IPS-11a (cell line): ENCODE measurements around the gene PFKFB4.
"Not testable (repeated sequence)": the region's sequence is repeated elsewhere in the genome, so short reads cannot be mapped to it uniquely, and the experiment has no call there.

ENCODE experiments used
- H3K4me3 ChIP-seq: one replicate; pipeline ENCODE4 v1.5.1; 2013; ENCODE audit warnings: low read depth, low read length, control low read depth

PFKFB4 gene

DNA sequence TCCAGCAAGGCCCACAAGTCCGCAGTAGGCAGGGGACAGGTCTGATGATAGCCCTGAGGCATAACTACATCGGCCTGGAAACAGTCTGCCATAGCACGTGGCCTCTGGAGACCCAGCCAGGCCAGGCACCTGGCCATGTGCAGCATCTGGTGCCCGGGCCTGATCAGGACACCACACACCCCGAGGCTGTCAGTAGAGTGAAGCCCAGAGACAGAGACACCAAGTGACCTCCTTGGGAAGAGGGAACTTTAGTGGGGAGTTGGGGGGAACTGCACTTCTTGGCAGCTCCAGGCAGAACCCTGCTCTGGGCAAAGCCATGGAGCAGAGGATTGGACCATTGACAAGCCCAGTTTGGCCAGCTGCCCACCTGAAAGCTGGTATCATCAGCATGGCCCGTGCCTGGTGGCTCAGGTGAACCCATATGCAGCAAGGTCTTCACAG lies 53.9 kb downstream of the PFKFB4 start:
- no peak overlapping the region for H3K4me3 ChIP-seq

DNA sequence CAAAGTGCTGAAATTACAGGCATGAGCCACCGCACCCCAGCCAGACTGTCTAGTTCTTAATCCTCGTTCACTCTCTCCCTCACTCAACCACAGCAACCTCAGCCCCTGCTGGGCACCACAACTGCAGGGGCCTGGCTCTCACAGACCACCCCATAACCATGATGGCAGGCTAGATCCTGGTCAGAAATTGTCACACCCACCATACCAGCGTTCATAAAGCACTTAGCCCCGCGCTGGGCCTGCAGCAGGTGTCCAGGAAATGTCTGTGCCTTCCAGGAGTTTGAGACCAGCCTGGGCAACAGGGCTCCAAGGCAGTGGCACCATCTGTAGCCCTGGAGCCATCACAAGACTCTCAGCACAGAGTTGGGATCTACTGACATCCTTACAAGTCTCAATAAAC lies 54.5 kb downstream of the PFKFB4 start:
- H3K4me3 ChIP-seq: no peak overlapping the region

DNA sequence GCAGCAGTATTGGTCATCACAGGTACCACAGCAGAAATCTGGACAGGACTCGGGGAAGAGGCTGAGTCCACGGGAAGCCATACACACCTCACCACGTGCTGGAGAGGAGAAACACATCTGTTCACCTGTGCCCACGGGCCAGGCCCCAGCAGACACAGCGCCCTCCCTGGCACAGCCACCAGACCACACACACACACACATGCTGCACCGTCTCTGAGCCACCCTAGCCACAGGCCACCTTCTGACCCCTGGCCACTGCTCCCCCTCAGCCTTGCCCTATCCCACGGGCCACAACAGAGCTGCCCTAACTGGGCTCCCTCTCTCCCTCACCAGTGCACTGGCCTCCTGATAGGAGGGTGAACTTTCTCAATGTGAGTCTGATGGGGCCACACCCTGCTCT lies 55.4 kb downstream of the PFKFB4 start:
- H3K4me3 ChIP-seq: no peak overlapping the region

DNA sequence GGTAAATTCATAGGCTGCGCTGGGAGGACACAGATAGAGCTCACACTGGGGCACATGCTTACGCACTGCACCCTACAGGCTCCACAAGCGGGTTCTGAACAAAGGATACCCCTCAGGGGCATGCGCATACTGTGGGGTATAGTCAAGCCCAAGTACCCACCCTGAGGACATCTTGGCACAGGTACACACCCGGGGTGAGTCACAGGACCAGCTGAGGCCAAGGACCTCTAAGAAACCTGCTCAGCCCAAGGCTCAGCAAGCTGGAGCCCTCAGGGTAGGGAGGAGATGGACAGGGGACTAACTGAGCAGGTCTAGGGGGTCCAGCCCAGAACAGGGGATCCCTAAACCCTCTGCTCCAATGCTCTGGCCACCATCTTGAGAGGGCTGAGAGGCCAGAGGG lies 55.9 kb downstream of the PFKFB4 start:
- no peak overlapping the region for H3K4me3 ChIP-seq

DNA sequence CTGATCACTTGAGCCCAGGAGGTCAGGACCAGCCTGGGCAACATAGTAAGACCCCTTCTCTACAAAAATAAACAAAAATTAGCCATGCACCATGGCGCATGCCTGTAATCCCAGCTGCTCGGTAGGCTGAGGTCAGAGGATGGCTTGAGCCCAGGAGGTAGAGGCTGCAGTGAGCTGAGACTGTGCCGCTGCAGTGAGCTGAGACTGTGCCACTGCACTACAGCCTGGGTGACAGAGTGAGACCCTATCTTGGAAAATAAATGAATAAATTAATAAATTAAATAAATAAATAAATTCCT lies 63.5 kb downstream of the PFKFB4 start:
- no peak overlapping the region for H3K4me3 ChIP-seq

DNA sequence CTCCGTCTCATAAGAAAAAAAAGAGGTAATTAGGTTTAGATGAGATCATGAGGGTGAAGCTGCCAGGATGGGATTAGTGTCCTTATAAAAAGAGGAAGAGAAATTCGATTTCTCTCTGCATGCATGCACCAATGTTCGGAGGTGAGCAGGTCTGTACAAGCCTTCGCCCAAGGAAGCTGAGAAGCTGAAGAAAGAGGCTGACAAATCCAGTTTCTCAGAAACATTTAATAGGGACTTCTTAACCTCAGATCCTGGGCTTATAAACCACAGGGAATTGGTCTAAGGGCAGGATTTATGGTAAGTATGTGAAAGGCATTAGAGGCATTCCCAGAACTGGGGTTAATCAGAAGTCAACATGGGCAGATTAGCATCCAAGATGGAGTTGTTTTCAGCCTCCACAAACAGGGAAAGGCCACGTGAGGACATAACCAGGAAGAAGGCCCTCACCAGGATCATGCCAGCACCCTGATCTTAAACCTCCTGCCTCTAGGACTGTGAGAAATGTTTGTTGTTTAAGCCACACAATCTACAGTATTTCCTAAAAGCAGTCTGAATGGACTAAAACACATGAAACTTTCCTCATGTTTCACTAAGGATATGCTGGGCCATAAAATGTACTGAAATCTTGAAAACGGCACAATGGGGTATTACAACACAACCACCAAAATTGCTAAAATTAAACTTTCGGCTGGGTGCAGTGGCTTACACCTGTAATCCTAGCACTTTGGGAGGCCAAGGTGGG lies 64.0 kb downstream of the PFKFB4 start:
- H3K4me3 ChIP-seq: no peak overlapping the region

DNA sequence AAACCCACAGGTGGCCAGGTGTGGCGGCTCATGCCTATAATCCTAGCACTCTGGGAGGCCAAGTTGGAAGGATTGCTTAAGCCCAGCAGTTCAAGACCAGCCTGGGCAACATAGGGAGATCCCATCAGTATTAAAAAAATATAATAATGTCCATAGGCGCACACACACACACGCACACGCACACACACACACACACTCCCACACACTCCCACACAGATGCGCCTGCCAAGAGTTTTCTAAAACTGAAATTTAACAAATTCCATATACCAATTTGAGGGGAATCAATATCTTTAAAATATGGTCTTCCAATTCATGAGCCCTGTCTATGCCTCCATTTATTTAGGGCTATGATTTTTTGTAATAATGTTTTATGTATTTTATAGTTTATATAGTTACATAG lies 69.7 kb downstream of the PFKFB4 start:
- no peak overlapping the region for H3K4me3 ChIP-seq

DNA sequence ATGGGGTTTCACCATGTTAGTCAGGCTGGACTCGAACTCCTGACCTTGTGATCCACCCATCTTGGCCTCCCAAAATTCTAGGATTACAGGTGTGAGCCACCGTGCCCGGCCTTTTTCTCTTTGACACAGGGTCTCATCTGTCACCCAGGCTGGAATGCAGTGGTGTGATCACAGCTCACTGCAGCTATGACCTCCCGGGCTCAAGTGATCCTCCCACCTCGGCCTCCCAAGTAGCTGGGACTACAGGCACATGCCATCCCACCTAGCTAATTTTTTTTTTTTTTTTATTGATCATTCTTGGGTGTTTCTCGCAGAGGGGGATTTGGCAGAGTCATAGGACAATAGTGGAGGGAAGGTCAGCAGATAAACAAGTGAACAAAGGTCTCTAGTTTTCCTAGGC lies 73.8 kb downstream of the PFKFB4 start:
- not testable (repeated sequence) for H3K4me3 ChIP-seq

DNA sequence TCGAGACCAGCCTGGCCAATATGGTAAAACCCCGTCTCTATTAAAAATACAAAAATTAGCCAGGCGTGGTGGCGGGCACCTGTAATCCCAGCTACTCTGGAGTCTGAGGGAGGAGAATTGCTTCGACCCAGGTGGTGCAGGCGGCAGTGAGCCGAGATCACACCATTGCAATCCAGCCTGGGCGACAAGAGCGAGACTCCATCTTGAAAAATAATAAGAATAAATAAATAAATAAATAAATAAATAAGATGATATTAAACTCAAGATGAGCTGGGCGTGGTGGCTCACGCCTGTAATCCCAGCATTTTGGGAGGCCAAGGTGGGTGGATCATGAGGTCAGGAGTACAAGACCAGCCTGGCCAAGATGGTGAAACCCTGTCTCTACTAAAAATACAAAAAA lies 75.7 kb downstream of the PFKFB4 start:
- H3K4me3 ChIP-seq: not testable (repeated sequence)

DNA sequence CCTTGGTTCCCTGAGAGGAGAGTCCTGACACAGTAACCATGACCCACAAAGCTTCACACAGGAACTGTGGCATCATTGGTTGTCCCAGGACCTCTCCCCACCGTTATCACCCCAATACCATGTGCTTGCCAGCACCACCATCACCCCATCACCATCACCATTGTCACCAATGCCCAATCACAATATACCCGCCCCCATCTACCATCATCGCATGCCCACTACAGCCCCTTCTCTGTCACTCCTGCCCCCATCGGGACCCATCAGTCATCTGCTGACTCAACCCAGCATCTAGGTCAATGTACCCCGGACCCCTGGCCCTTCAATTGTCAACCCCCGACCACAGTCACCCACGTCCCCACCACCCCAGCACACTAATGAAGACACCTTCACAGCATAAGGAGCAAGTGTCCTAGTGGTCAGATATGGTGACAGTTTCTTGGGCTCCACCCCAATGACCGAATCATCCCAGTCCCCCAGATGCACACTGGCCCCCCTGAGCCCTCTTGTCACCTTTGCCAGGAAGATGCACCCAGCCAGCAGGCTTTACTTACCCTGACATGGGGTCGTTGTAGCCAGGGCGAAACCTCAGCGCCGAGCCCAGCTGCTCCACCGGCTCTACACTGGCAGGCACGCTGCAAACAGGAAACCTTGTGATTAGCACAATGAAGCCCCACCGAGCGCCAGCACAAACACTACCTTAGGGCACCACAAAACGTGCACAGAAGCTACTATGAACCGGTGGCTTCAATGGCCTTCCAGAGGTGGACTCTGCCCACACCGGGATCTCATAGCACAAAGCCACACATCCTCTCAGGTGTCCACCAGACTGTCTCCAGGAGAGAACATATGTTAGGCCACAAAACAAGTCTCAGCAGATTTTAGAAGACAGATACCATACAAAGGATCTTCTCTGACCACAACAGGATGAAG lies 77.7 kb downstream of the PFKFB4 start:
- no peak overlapping the region for H3K4me3 ChIP-seq

DNA sequence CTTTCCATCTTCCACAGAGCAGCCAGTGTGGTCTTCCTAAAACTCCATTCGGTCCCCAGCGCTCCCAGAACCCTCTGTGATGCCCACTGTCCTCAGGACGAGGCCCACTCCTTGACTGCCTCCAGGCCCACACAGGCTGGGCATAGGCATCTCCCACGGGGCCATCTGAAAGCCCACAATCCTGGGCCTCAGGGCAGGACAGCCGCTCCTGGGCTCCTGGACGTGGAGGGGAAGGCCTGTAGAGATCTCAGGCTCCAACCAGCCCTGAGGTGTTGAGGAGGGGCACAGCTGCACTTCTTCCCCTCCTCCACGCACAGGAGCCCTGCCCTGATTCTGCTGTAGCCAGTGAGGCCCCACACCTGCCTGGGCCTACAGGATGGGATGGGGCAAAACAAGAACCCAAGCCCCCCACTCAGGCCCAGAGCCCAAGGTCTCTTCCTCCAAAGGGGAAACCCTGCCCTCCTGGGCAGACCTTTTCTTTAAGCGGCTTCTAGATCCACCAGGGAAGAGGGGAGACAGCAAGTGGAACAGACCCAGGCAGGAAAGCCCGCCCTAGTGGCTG lies 78.6 kb downstream of the PFKFB4 start:
- no peak overlapping the region for H3K4me3 ChIP-seq

DNA sequence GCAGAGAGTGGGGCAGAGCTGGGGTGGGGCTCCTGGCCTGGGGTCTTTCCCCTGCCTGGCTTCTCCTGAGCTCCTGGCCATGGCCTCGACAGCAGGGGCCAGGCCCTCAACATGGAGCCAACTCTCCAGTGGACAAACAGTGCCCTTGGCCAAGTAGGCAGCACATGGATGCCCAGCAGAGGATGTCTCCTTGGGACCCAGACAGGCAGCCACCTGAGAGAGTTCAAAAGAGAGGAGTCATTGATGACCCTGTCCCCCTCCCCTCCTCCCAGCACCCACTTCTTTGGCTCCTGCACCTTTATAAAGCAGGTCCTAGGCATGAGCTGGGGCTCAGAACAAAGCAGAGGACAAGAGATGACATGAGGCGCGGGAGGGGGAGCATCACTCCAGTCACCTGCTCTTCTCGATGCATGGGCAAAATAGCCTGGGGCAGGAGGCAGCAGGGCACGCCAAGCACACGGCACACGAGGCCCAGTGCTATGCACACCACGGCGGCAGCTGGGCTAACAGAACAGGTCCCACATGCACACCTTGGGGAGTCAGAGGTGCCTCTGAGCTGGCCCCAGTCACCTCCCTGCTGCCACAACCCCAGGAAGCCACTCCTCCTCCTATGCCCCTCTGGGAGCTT lies 80.1 kb downstream of the PFKFB4 start:
- no peak overlapping the region for H3K4me3 ChIP-seq

DNA sequence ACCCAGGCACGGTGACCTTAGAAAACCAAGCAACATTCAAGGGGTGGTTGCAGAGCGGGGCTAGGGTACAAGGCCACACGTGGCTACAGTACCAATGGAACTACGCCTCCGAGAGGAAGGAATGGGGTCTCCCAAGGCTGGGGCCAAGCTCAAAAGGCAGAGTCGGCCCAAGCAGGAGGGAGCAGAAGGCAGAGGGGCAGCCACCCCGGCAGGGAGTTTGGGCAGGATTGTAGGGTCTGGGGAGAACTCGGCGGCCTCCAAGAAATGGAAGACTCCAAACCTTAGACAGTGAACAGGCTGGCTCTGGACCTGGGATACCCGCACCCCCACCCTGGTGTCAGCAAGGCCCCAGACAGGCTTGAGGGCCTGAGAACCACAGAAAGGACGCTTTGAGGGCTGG lies 81.4 kb downstream of the PFKFB4 start:
- no peak overlapping the region for H3K4me3 ChIP-seq

DNA sequence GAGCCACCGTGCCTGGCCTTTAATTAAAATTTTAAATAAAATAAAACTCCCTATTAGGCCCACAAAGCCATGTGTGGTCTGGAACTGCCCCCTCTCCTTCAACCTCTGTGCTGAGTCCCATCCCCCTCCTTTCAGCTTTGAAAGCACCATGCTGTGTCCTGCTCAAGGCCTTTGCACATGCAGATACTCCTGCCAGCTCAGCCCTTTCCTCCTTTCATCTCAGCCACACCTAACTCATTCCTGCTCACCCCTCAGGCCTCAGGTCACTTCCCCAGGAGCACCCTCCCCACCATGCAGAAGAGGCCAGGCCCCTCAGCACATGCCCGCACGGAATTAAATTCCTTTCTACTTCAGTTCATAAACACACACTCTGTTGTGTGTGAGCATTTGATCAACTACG lies 82.0 kb downstream of the PFKFB4 start:
- H3K4me3 ChIP-seq: no peak overlapping the region

DNA sequence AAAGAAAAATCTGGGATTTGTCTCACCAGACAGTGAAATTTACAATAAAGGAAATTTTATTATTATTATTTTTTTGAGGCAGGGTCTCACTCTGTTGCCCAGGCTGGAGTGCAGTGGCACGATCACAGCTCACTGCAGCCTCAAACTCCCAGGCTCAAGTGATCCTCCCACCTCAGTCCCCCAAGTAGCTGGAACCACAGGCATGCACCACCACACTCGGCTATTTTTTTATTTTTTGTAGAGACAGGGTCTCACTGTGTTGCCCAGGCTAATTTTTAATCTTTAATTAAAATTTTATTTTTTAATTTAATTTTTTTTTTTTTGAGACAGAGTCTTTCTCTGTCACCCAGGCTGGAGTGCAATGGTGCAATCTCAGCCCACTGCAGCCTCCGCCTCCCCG lies 82.6 kb downstream of the PFKFB4 start:
- not testable (repeated sequence) for H3K4me3 ChIP-seq

DNA sequence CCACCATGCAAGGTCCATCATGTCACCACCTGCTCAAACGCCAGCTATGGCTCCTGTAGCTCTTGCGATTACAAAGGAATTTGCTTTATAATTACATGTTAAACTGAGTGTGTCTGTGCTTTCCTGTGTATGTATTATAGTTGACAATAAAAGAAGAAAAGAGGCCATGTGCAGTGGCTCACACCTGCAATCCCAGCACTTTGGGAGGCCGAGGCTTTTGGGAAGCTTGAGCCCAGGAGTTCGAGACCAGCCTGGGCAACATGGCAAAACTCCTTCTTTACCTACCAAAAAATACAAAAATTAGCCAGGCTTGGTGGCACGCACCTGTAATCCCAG lies 83.0 kb downstream of the PFKFB4 start:
- H3K4me3 ChIP-seq: peak overlapping the region; percentile 4

DNA sequence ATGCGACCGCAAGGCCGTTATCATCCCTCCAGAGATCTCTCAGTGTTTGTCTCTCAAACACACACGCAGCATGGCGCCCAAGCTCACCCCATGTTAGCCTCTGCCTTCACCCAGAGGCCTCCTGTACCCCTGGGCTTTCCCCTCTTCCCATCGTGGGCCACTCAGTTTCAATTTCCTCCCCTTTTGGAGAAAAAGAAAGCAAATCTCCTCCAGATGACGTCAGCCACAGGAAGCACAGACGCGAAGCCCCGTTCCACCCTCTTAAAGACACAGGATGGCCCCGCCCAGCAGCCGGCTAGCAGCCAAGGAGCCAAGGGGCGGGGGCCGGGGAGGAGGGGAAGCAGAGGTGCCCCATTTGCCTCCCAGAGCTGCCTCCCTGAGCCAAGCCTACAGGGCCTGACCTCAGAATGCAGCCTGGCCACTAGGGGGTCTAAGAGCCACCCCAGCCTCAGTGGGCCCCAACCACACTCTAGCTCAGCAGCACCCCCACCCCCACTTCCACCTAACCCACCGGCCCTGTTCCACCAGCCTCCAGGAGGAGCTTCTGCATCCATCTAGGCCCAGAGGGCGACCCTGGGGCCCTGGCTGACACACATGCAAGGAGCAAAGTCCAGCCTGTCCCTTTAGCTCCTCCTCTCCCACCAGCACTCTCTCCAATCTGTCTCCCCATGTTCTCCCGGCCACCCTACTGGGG lies 83.5 kb downstream of the PFKFB4 start:
- H3K4me3 ChIP-seq: peak overlapping the region; percentile 78

DNA sequence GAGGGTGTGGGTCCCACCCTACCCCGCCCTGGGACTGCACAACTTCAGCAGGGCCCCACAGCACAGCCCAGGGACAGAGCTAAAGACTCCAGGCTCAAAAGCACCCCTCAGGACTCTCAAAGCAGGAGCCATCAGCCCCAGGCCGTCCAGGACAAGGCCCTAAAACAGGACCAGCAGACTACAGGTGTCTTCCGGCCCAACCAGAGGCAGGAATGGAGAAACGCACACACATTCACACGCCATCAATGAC lies 84.0 kb downstream of the PFKFB4 start:
- peak overlapping the region; percentile 78 for H3K4me3 ChIP-seq

DNA sequence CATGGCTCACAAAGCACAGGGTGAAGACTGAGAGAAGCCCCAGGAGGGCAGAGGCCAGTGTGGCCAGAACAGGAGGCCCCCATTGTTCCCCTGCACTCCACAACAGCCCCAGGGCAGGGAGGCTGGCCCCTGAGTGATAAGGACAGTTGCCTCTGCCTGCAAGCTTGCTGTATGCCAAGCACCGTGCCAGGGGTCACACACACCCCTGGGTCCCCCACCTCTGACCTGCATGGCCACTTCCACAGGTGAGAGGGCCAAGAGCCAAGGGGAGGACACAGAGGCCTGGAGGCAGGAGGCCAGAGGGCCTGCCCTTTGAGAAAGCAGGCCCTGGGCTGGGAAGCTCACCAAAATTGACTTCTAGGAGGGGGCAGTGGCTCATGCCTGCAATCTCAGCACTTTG lies 86.3 kb downstream of the PFKFB4 start:
- no peak overlapping the region for H3K4me3 ChIP-seq

DNA sequence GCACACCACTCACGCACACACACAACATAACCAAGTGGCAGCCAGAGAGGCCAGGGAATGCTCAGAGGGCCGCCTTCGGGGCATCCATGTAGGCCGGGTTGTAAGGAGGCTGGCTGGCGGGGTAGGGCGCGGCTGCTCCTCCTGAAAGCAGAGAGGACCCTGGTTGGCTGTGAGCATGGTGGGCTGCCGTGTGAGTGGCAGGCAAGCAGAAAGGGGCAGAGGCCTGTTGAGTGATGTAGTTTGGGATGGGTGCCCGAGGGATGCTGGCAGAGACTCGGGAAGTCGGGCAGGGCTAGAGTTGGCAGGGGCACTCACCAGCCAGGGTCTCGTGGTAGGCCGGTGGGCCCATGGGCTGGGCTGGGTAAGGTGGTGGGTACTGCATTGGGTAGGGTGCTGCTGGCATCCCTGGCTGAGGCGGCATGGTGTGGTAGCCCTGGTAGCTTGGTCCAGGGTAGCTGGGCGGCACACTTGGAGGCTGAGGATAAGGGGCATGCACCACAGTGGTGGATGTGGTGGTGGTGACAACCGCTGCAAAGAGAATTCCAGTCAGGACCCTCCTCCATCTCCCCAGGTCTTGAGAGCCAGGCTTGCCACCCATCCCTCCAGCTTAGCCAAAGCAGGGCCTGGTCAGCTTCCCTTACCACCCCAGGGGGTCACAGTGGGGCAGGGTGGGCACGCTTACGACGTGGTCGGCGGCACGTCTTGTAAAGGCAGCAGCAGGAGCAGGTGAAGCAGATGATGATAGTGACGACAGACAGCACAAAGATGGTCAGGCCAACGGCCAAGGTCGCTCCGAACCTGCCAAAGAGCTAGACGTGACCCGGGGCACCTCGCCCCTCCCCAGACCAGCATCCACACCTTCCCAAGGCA lies 87.3 kb downstream of the PFKFB4 start:
- no peak overlapping the region for H3K4me3 ChIP-seq

DNA sequence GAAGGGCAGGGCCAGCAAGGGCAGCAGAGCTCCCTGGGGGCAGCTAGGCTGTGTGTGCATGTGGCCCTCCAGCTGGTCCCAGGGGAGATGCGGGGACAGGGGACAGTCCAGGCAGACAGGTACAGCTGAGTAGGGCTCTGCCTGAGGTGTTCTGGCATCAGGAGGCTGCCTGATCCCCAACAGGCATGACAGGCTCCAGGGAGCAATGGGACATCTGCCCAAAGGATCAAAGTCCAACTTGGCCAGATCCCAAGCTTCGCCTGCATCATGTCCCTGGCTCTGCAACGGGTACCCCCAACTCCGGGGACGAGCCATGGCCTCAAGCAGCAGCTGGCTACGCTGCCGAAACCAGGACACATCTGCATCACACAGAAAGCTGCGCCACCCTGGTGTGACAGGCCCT lies 88.3 kb downstream of the PFKFB4 start:
- H3K4me3 ChIP-seq: no peak overlapping the region
